Subcutaneous abdominal adipose tissue (tissue), 5 donors: Measurements from ENCODE around the gene CDK5R2.

Experiments
- H3K27ac ChIP-seq: one replicate; pipeline ENCODE4 v1.7.0; 2013; ENCODE audit warnings: low read depth, mild to moderate bottlenecking, inconsistent platforms, low read length, moderate library complexity
- H3K27me3 ChIP-seq, 5 donors: one replicate each; pipeline ENCODE4 v1.7.0; 2013; ENCODE audit warnings: low read length in 5 of 5, inconsistent platforms in 1 of 5; ENCODE audit not compliant: control insufficient read depth in 5 of 5, insufficient read depth in 4 of 5
- H3K36me3 ChIP-seq, 5 donors: one replicate each; pipeline ENCODE4 v1.7.0; 2013; ENCODE audit warnings: low read length in 5 of 5; ENCODE audit not compliant: control insufficient read depth in 5 of 5, insufficient read depth in 5 of 5
- H3K4me1 ChIP-seq, 5 donors: one replicate each; pipeline ENCODE4 v1.7.0; 2013; ENCODE audit warnings: low read length in 5 of 5, mild to moderate bottlenecking in 3 of 5, moderate library complexity in 1 of 5; ENCODE audit not compliant: control insufficient read depth in 5 of 5, insufficient read depth in 5 of 5
- H3K4me3 ChIP-seq, 5 donors: one replicate each; pipeline ENCODE4 v1.7.0; 2013; ENCODE audit warnings: low read length in 5 of 5, low read depth in 1 of 5
- H3K9ac ChIP-seq, 5 donors: one replicate each; pipeline ENCODE4 v1.7.0; 2013; ENCODE audit warnings: low read length in 5 of 5, mild to moderate bottlenecking in 4 of 5, moderate library complexity in 3 of 5
- H3K9me3 ChIP-seq, 5 donors: one replicate each; pipeline ENCODE4 v1.7.0; 2013; ENCODE audit warnings: low read length in 5 of 5; ENCODE audit not compliant: control insufficient read depth in 5 of 5
- donor health status: healthy.
- donor health status: healthy.
- donor health status: healthy.
- donor health status: healthy.
- donor health status: healthy.

CDK5R2 gene

DNA sequence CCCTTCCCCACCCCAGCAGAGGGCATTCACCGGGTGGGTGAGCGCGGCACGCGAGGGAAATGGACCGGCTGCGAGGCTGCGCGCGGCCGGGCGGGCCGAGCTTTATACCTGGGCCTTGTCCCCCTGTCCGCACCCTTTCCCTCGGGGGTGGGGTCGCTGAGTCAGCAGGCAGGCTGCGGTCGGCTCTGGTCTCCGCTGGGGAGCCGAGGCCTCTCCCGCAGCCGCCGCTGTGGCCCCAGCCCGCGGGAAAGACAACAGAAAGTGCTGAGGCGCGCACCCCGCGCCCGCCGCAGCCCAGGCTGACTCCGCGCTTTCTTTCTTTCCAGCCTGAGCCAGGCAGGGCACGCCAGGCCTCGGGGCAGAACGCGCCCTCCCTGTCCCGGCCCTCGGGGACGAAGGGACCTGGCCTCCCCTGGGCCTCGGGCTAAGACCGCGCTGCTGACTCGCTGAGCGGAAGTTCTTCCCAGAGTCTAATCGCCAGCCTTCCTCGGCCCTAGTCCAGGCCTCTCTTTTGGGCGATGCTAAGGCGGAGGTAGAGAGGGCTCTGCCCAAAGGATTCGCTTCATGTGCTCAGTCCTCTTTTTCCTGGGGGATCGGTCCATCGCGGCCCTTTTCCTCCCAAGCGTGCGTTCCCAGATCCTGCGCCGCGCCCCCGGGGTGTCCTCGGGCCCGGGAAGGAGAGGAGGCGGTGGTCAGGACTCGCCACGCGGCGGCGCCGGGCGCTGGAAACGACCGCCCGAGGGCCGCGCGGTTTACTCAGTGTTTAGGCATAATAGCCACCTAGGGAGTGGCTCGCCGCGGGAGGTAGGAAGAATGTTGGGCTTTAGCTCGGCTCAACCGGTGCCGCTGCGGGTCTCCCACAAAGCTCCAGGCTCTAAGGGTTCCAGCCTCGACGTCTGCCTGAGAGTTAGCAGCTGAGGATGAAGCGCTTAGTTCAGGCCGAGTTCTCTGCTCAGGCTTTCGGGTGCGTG lies 34.2 kb downstream of the CDK5R2 start, which contains the start of gene CRYBA2:
CRYBA2 (minus strand) TSS at position 78 of the 971 bp plus-strand sequence. CDS start 246 bp downstream, outside the sequence.
- Histone ChIP-seq H3K4me1 (peaks cover 0 to 28% (median 21%) of the 10 kb centered on the region in 5 donors), H3K9me3 (peaks cover 0 to 3% (median 0%) of the 10 kb centered on the region in 5 donors), H3K9ac (no peak within 1 kb of the TSS), H3K27me3 (peaks cover 73 to 87% (median 80%) of the 10 kb centered on the region in 5 donors), H3K36me3 (no peaks in the 10 kb centered on the region), H3K4me3 (peak within 1 kb of the TSS in 4 of 5 donors; percentile 36 to 59 (median 40)), H3K27ac (no peak within 1 kb of the TSS)

DNA sequence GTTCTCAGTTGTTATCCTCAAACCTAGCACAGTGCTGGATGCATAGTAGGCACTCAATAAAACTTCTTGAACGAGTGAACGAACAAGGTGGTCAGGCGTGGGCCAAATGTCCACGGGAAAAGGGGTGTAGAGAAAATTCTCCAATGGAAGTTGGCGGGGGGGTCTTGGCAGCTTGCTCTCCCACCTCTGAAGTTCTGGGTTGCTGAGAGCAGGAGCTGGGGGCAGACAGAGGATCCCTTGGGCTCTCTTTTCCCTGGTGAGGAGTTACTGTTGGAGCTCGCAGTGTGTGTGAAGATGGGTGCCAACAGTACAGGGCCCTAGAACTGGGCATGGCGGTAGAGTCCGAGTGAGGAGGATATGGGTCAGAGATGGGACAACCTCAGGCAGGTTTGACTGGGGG lies 36.1 kb downstream of the CDK5R2 start:
- Histone ChIP-seq H3K9ac (no peak overlapping the region), H3K27me3 (peaks cover 73 to 83% (median 74%) of the 10 kb centered on the region in 5 donors), H3K36me3 (no peaks in the 10 kb centered on the region), H3K9me3 (no peaks in the 10 kb centered on the region), H3K4me3 (peak overlapping the region in 1 of 5 donors; percentile 66), H3K27ac (no peak overlapping the region), H3K4me1 (peaks cover 0 to 28% (median 21%) of the 10 kb centered on the region in 5 donors)

DNA sequence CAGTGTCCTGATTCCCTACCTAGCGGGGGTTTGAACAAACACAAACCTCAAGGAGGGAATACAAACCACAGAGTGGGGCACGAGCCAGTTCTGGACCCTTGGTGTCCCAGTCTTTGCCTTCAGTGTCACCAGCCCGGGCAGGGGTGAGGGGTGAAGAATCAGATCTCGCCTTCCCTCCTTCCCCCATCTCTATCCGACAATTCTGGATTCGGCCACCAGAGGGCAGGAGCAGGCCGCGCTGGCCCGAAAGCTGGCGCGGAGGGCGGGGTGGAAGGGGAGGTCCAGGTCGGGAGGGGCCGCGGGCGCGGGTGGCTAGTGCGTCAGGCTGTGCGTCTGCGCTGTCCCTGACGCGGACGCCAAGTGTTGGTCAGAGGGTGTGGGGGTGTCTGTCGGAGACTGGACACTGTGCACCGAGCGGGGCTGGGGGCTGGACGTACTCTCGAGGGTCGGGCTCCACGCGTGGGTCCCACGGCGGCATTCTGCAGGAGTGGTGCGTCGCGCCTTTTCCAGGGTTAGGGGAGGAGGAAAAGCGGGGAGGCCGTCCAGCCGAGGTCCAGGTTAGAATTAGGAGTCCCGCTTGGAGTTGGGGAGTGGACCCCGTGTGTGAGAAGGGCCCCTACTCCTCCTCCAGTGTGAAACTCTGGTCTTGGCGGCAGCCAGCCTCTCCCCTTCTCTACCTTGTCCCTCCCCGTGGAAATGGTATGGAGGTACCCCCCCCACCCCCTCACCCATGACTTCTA lies 36.7 kb downstream of the CDK5R2 start:
- peak overlapping the region; percentile 39 to 72 (median 49) for H3K4me3 ChIP-seq
- H3K4me1 ChIP-seq, result peaks cover 0 to 28% (median 21%) of the 10 kb centered on the region in 5 donors
- peaks cover 73 to 83% (median 74%) of the 10 kb centered on the region in 5 donors for H3K27me3 ChIP-seq
- H3K36me3 ChIP-seq, result no peaks in the 10 kb centered on the region
- no peak overlapping the region for H3K27ac ChIP-seq
- H3K9me3 ChIP-seq, result no peaks in the 10 kb centered on the region
- no peak overlapping the region for H3K9ac ChIP-seq

DNA sequence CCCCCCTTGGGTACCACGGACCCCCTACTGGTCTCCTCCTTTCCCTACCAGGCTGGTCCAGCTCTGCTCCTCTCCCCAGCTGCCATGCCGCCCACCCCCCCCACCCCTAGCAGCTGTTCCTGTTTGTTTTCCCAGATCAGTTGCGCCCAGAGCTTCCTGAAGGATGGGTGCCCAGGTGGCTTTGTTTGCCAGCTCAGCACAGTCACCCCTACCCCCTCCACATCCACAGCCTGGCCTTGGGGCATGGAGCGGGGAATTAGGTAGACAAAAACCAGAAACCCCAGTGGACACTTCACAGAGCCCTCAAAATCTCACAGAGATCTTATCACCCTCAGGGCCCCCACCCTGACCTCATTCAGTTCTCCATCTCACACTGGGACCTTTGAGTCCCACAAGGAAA lies 37.5 kb downstream of the CDK5R2 start:
- H3K27ac ChIP-seq, result no peak overlapping the region

DNA sequence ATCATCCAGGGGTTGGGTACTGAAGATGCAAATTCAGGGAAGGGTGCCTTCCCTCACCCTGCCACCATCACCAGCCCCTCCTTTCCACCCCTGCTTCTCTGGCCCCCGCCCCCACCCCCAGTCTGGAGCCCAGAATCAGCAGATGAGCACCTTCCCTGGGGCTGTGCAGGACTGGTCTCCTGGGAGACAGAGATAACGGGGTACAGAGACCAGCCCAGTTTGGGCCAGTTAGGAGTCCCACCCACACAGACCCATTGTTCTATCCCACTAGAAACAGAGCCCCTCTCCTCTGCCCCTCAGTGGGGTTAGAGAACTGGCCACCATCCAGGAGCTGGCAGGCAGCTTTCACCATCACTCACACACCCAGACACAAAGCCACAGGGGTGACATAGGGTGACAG lies 38.3 kb downstream of the CDK5R2 start:
- Histone ChIP-seq H3K36me3 (no peaks in the 10 kb centered on the region), H3K4me3 (no peak overlapping the region), H3K27ac (no peak overlapping the region), H3K9ac (no peak overlapping the region), H3K9me3 (no peaks in the 10 kb centered on the region), H3K27me3 (peaks cover 73 to 83% (median 74%) of the 10 kb centered on the region in 5 donors), H3K4me1 (peaks cover 0 to 40% (median 28%) of the 10 kb centered on the region in 5 donors)

More for the DNA sequence above, 37.5 kb downstream of the CDK5R2 start:
- H3K36me3 ChIP-seq, result no peaks in the 10 kb centered on the region
- H3K27me3 ChIP-seq, result peaks cover 72 to 83% (median 73%) of the 10 kb centered on the region in 5 donors
- H3K4me3 ChIP-seq, result no peak overlapping the region
- H3K4me1 ChIP-seq, result peaks cover 0 to 33% (median 23%) of the 10 kb centered on the region in 5 donors
- no peak overlapping the region for H3K9ac ChIP-seq
- no peaks in the 10 kb centered on the region for H3K9me3 ChIP-seq

DNA sequence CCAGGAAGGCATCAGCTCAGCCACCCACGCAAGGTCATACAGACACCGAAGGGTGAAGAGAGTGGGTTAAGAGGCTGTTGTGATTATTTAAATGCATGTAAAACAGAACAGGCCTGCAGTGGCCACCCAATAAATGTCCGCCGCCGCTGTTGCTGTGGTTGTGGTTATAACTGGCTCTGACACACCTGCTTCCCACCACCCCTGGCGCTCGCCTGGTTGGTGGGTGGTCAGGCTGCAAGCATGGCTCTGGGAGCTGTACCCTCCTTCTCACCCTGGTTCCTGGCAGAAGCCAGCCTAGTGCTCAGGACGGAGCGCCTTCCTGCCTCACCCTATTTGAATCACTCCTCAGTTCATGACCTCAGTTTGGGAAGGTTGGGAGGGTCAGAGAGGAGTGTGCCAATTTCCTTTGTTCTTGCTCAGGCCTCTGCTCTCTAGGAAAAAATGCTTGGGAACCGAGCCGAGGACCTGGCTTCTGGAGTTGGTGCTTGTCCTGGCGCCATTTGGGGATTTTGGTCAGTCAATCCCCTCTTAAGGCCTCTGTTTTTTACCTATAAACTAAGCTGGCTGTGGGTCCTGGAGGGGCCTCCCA lies 39.0 kb downstream of the CDK5R2 start:
- H3K9me3 ChIP-seq, result no peaks in the 10 kb centered on the region
- no peak overlapping the region for H3K4me3 ChIP-seq
- H3K4me1 ChIP-seq, result peaks cover 0 to 39% (median 25%) of the 10 kb centered on the region in 5 donors
- H3K27ac ChIP-seq, result no peak overlapping the region
- no peaks in the 10 kb centered on the region for H3K36me3 ChIP-seq
- H3K9ac ChIP-seq, result no peak overlapping the region
- H3K27me3 ChIP-seq, result peaks cover 73 to 83% (median 74%) of the 10 kb centered on the region in 5 donors

DNA sequence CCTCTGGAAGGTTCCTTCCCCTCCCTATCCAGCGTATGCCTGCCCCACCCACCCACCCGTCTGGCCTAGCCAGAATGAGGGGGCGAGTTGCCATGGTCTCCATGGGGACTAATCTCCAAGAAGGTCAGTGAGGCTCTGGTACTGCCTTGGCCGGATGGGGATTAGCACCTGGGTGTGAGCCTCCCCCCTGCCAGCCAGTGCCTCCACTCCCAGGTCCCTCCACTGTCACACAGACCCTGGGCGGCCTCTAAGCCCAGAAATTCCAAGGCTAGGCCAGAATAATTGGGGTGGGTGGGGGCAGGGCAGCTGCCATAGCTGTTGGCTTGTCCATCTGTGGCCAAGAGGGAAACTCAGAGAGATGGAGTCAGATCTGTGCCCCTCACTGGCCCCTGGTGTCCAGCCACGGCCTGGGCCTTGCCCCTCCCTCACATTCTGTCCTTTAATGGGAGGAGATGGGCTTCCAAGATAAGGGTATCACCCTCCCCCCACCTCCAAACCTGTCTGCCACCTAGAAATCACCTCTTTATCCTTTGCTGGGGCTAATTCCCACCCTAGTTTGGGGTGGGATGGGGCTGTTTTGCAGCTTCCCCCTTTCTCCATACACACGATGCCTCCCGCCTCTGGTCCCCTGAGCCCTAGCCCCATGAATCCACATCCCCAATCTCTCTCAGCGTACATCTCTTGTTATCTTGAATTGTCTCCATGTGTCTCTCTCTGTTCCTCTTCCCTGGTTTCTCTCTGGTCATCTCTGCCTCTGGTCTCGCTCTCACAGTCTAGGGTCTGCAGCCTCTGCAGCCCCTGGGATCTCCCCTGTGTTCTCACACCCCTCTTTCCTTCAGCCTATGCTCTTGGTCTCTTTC lies 39.8 kb downstream of the CDK5R2 start:
- Histone ChIP-seq H3K4me3 (no peak overlapping the region), H3K9ac (no peak overlapping the region), H3K27me3 (peaks cover 73 to 83% (median 74%) of the 10 kb centered on the region in 5 donors), H3K9me3 (no peaks in the 10 kb centered on the region), H3K27ac (no peak overlapping the region), H3K36me3 (no peaks in the 10 kb centered on the region), H3K4me1 (peaks cover 0 to 32% (median 19%) of the 10 kb centered on the region in 5 donors)

DNA sequence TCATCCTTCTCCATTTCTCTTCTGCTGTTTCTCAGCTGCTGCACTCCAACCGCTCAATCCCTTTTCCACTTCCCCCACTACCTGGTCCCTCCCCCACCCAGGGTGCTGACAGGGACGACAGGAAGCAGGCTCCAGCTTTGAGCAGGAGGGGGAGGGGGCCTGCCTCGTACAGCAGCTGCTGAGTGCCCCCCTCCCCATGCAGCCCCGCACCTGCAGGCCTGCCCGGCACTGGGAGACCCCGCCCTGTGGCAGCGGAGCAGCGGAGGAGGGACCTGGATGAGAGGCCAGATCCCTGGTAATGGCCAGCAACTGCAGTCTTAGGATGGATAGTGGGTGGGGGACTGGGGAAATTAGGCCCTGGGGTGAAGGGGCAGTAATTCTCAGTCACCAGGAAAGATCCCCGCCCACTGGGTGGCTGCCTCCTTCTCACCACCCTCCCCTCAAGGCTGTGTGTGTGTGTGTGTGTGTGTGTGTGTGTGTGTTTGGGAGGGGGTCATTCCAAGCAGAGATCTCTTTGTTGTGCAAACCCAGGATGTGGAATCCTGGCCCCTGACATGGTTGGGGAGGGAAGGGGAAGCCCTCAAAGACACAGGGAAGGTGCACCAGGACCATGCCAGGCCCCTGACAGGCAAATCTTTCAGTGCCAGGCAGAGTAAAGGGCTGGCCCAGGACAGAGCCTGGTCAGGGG lies 40.6 kb downstream of the CDK5R2 start:
- peaks cover 70 to 82% (median 72%) of the 10 kb centered on the region in 5 donors for H3K27me3 ChIP-seq
- H3K9ac ChIP-seq, result no peak overlapping the region
- H3K27ac ChIP-seq, result no peak overlapping the region
- H3K4me1 ChIP-seq, result peaks cover 0 to 31% (median 19%) of the 10 kb centered on the region in 5 donors
- H3K9me3 ChIP-seq, result no peaks in the 10 kb centered on the region
- no peak overlapping the region for H3K4me3 ChIP-seq
- H3K36me3 ChIP-seq, result no peaks in the 10 kb centered on the region
